SJSA1 (cell line): ENCODE results near the gene TMEM269. TPM values are rescaled to one million over a fixed set of nuclear protein-coding genes. Genes with fewer than 3 reads are reported as not detected.

Experiments
- DNase-seq, 2 experiments: peaks; one replicate each; pipeline ENCODE4 v3.0.0-alpha.2; 2015 to 2020; ENCODE audit warnings: low spot score in 2 of 2, low read depth in 1 of 2
- H3K27ac ChIP-seq: fragments of 250-450 bp; sonication (Bioruptor Pico); 2 replicates; pipeline ENCODE4 v1.5.1; 2020; ENCODE audit warnings: mild to moderate bottlenecking, moderate library complexity
- H3K27me3 ChIP-seq: fragments of 250-450 bp; sonication (Bioruptor Pico); replicated peaks from 2 replicates; pipeline ENCODE4 v1.5.1; 2020; ENCODE audit warnings: mild to moderate bottlenecking, moderate library complexity
- H3K36me3 ChIP-seq: fragments of 250-450 bp; sonication (Bioruptor Pico); 2 replicates; pipeline ENCODE4 v1.5.1; 2020; ENCODE audit warnings: mild to moderate bottlenecking
- H3K4me1 ChIP-seq: fragments of 250-450 bp; sonication (Bioruptor Pico); replicated peaks from 2 replicates; pipeline ENCODE4 v1.6.1; 2021; ENCODE audit warnings: mild to moderate bottlenecking
- H3K4me3 ChIP-seq: fragments of 250-450 bp; sonication (Bioruptor Pico); 2 replicates; pipeline ENCODE4 v1.5.1; 2020; ENCODE audit warnings: mild to moderate bottlenecking
- H3K9me3 ChIP-seq: fragments of 250-450 bp; sonication (Bioruptor Pico); replicated peaks from 2 replicates; pipeline ENCODE4 v1.5.1; 2020; ENCODE audit warnings: mild to moderate bottlenecking
- total RNA-seq: library from RNA; depleted of rRNA; stranded (reverse); fragments of >200 nt; shearing (Covaris generic); gene quantifications from 2 replicates; pipeline ENCODE4 v1.2.3, GENCODE V29; 2014; rRNA removed

The TMEM269 gene
- total RNA-seq, 1 experiment from 2014 or later: not detected

DNA sequence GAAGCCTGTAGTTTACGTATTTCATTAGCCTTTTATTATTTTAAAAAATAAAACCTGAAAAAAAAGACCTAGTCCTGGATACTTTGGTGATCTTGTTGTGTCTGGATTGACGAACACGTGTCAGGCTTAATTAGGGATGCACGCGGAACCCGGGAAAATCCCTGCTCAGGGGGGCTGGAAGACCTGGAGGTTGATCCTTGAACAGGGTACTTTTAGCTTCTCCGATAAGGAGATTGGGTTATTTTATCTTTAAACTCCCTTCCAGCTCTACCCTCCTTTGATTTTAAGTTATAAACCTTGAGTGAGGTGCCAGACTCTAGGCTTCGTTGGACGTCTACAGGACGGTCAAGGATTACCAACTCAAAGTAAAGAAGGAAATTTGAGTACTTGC is 61.1 kb downstream of the TMEM269 start:
- Histone ChIP-seq H3K27me3 (no peaks in the 10 kb centered on the region), H3K4me3 (peak overlapping the region; percentile 63), H3K36me3 (peaks cover 12% of the 10 kb centered on the region), H3K4me1 (peaks cover 27% of the 10 kb centered on the region), H3K27ac (no peak overlapping the region), H3K9me3 (no peaks in the 10 kb centered on the region)
- no peak for DNase-seq

DNA sequence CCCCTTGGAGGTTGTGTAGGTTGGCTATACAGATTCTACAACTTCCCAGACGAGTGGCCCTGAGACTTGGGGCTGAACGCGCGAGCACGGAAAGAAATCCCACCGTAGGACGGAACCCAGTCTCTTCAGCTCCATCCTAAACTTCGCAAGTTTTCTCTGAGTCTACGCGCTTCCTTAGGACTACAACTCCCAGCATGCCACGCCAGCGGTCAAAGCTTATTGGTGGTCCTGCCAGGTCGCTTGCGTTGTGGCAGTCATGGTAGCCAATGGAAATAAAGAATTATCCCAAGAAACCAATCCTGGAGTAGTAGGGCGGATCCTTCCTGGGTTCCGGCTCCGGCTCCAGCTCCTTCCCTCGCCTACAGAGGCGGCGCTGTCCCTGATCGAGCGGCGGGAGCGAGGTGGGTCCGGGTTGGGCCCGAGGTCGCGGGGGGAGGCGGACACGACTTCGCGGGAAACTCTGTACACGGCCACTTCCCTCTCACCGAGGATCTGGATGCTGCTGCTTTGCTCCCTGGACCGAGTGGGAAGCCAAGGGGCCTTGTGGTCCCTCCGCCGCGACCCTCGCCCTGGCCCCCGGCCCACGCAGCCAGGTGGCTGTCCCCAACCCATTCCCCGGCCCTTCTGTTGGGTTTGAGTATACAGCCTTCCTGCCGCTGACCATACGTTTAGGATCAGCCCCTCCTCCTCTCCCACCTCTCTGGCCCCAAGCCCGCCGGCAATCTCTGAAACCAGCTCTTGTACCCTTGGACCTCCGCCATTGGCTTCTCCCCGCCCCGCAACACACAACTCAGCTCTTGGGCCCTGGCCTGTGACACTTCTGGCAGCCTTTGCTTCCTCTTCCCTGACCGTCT is 61.7 kb downstream of the TMEM269 start, which contains the start of gene ZNF691:
Gene ZNF691, plus strand, starts transcription at position 357 of the 854 bp plus-strand sequence. CDS start 3,046 bp downstream, outside the sequence.
- Histone ChIP-seq H3K27ac (peak within 1 kb of the TSS; percentile 33), H3K36me3 (peaks cover 19% of the 10 kb centered on the region), H3K9me3 (no peaks in the 10 kb centered on the region), H3K4me1 (peaks cover 27% of the 10 kb centered on the region), H3K27me3 (no peaks in the 10 kb centered on the region), H3K4me3 (peak within 1 kb of the TSS; percentile 63)
- DNase-seq: peak; percentile 91 to 95

DNA sequence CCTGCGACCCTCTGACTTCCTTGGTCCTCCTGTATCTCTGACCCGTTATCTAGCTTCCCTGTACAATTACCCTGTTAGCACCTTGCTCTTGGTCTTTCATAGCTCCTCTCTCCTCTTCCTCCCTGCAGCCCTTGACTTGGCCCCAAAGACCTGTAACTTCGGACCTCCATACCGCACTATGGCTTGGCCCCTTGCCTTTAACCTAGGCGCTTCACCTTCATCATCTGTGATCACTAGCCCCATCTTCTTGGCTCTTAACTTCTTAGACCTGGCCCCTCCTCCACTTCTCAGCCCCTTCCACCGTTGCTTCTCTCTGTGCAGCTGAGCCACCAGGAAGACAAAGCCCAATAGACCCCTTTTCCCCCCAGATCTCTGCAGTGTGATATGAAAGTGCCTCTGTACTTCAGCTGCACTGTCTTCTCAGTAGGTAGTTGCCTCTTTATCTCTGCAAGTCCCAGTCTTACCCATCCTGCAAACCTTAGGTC is 62.4 kb downstream of the TMEM269 start:
- Histone ChIP-seq H3K4me3 (peak overlapping the region; percentile 63), H3K27me3 (no peaks in the 10 kb centered on the region), H3K27ac (no peak overlapping the region), H3K36me3 (peaks cover 24% of the 10 kb centered on the region), H3K4me1 (peaks cover 27% of the 10 kb centered on the region), H3K9me3 (no peaks in the 10 kb centered on the region)
- no peak for DNase-seq

DNA sequence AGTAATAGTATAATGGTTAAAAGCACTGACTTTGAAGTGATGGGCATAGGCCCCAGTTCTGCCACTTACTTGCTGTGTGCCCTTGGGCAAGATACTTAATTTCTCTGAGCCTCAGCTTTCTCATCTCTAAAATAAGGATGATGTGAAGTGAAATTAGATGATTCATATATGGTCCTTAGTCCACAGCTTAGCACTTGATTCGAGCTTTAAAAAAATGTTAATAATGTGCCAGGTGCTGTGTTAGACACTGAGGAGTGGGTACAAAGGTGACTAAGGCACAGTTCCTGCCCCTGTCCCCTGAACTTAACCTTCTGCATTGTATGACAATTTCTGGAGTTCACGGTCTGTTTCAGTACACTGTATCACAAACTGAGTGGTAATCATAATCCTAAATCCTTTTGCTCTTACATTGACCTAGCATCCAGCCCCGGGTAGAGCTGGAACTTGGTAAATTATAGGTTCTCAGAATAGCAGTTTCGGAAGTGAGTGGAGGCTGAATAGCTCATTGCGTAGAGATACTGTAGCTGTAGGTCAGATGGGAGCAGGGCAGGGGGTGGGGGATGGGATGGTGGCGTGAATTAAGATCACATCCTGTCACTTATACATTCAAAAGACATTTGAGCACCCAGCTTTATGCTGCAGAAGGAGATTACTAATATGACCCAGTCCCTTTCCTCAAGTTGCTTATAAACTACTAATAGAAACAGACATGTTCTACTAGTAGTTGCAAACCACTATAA is 63.1 kb downstream of the TMEM269 start:
- Histone ChIP-seq H3K4me1 (peaks cover 27% of the 10 kb centered on the region), H3K27me3 (no peaks in the 10 kb centered on the region), H3K9me3 (no peaks in the 10 kb centered on the region), H3K4me3 (no peak overlapping the region), H3K36me3 (peaks cover 24% of the 10 kb centered on the region), H3K27ac (no peak overlapping the region)
- no peak for DNase-seq

DNA sequence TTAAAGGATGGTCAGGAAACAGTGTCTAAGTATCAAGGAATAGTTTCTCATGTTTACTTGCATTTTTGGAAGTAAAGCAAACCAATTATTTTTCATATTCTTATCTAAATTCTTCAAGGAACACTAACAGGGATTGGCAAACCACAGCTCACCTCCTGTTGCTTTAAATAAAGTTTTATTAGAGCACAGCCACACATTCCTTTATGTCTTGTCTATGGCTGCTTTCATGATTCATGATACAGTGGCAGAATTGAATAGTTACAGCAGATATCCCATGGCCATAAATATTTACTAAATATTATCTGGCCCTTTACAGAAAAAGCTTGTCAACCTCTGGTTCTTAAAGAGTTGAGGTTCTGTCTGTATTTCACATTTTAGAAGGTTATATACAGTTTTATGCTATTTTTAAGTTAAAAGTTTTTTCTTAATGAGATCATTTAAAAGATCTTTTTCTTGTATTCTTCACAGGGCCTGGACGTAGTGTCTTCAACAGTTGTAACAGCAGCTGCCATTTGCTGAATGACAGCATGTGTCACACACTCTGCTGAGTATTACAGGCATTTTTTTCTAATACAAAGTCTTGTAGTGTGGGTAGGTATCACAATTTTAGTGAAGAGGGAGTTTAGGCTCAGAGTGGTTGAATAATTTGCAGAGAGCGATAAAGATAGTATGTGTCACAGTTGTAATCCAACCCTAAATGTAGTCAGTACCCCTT is 64.2 kb downstream of the TMEM269 start:
- DNase-seq: no peak
- no peaks in the 10 kb centered on the region for H3K27me3 ChIP-seq
- H3K4me3 ChIP-seq: no peak overlapping the region
- H3K9me3 ChIP-seq: no peaks in the 10 kb centered on the region
- peaks cover 24% of the 10 kb centered on the region for H3K36me3 ChIP-seq
- no peak overlapping the region for H3K27ac ChIP-seq
- H3K4me1 ChIP-seq: peaks cover 27% of the 10 kb centered on the region

DNA sequence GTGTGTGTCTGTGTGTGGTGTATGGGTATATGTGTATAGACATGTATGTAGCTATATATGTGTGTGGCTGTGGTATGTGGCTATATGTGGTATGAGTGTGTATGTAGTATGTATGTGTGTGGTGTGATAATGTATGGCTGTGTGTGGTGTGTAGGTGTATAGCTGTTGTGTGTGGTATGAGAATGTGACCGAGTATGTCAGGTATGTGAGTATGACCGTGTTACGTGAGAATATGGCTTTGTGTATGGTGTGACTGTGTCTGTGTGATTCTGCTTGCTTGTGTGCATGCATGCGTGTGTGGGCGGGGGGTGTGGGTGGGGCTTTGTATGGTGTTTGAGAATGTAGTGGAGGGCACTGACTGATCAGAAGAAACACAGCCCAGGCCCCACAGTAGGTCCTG is 65.2 kb downstream of the TMEM269 start:
- peaks cover 19% of the 10 kb centered on the region for H3K4me1 ChIP-seq
- H3K27me3 ChIP-seq: no peaks in the 10 kb centered on the region
- H3K27ac ChIP-seq: no peak overlapping the region
- H3K9me3 ChIP-seq: no peaks in the 10 kb centered on the region
- DNase-seq: no peak
- H3K4me3 ChIP-seq: no peak overlapping the region
- H3K36me3 ChIP-seq: peaks cover 24% of the 10 kb centered on the region

Other genes starting within 250 kb of the TMEM269 start
- gene PPIH, start 126.6 kb upstream of the TMEM269 start, total RNA-seq: 68.4 and 110 TPM in 2 replicates
- 838 and 1,346 TPM in 2 replicates for gene YBX1, start 102.6 kb upstream of the TMEM269 start, total RNA-seq
- not detected in 2 replicates for gene CLDN19, start 44.8 kb upstream of the TMEM269 start, total RNA-seq
- gene P3H1, start 18.0 kb upstream of the TMEM269 start, total RNA-seq: 182 and 295 TPM in 2 replicates
- 0.69 and 4.2 TPM in 2 replicates for gene C1orf50, start 17.7 kb upstream of the TMEM269 start, total RNA-seq
- gene ERMAP, start 32.1 kb downstream of the TMEM269 start, total RNA-seq: 8.2 and 9.4 TPM in 2 replicates
- 46.6 and 48.0 TPM in 2 replicates for gene SVBP, start 32.4 kb downstream of the TMEM269 start, total RNA-seq
- 7.3 and 7.9 TPM in 2 replicates for gene ZNF691, start 61.6 kb downstream of the TMEM269 start, total RNA-seq
- gene SLC2A1, start 173.9 kb downstream of the TMEM269 start, total RNA-seq: 115 and 173 TPM in 2 replicates